ENCODE results near the gene GPC3. TPM values are rescaled to one million over a fixed set of nuclear protein-coding genes. Genes with fewer than 3 reads are reported as not detected.

GPC3 gene
- total and polyA plus RNA-seq, 2 experiments from 2014 or later = 36.8 to 60.1 TPM

DNA sequence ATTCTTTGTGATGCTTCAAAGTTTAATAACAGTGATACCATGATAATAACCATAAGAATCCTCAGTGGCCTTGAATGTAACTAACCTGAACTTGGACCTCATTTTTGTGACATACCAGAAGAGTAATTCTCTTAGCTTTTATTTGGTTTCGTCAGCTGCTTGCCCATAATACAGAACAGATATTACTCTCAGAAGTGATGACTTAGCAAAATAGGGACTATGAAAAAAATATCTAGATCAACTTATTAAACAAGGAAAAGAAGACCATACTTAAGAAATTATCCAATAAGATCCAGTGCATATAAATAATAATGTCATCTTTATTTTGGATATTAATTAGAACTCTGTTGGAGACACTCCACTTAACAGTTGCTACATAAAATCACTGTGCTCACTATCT, 333.2 kb downstream of the GPC3 start:
- H3K9me2 ChIP-seq (ENCODE audit: insufficient read depth) = no peaks in the 10 kb centered on the region
- Mint-ChIP-seq H3K4me3 (no peak overlapping the region), H3K9me3 (no peaks in the 10 kb centered on the region), H3K27me3 (ENCODE audit: insufficient read depth, low read depth, poor library complexity) (no peaks in the 10 kb centered on the region), H3K4me1 (peaks cover 41% of the 10 kb centered on the region), H3K36me3 (ENCODE audit: low read depth) (no peaks in the 10 kb centered on the region), H3K27ac (no peak overlapping the region)
- H3F3A ChIP-seq (replicated peaks; ENCODE audit: low read depth) = no peaks in the 10 kb centered on the region
- no peak overlapping the region for H2AFZ ChIP-seq
- H3K4me1 ChIP-seq (ENCODE audit: insufficient read depth) = peaks cover 10% of the 10 kb centered on the region
- no peak overlapping the region for H3K4me2 ChIP-seq
- no peaks in the 10 kb centered on the region for H3K79me2 ChIP-seq (replicated peaks; ENCODE audit: insufficient read depth)
- TF ChIP-seq, protein P1, sequence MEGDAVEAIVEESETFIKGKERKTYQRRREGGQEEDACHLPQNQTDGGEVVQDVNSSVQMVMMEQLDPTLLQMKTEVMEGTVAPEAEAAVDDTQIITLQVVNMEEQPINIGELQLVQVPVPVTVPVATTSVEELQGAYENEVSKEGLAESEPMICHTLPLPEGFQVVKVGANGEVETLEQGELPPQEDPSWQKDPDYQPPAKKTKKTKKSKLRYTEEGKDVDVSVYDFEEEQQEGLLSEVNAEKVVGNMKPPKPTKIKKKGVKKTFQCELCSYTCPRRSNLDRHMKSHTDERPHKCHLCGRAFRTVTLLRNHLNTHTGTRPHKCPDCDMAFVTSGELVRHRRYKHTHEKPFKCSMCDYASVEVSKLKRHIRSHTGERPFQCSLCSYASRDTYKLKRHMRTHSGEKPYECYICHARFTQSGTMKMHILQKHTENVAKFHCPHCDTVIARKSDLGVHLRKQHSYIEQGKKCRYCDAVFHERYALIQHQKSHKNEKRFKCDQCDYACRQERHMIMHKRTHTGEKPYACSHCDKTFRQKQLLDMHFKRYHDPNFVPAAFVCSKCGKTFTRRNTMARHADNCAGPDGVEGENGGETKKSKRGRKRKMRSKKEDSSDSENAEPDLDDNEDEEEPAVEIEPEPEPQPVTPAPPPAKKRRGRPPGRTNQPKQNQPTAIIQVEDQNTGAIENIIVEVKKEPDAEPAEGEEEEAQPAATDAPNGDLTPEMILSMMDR (conservative IDR thresholded peaks at IDR 0.05; ENCODE audit: low read depth in 2 of 2) = no peak
- TF ChIP-seq STAT1 (IDR thresholded peaks at IDR 0.05; ENCODE audit: unreplicated experiment) (no peak), ZNF114 (CRISPR knock-in tag; IDR thresholded peaks at IDR 0.05) (no peak), JUNB (IDR thresholded peaks at IDR 0.05; ENCODE audit: unreplicated experiment) (no peak), EZH2 (IDR thresholded peaks at IDR 0.05; ENCODE audit: low read depth, unreplicated experiment) (no peak), ETS1 (IDR thresholded peaks at IDR 0.05) (no peak), ZNF462 (CRISPR knock-in tag; IDR thresholded peaks at IDR 0.05) (no peak), CREB1 (CRISPR knock-in tag; IDR thresholded peaks at IDR 0.05; ENCODE audit: low read depth) (no peak), POLR2AphosphoS5 (IDR thresholded peaks at IDR 0.05; ENCODE audit: low read depth) (no peak), EZH2phosphoT487 (IDR thresholded peaks at IDR 0.05; ENCODE audit: unreplicated experiment) (no peak), NANOG (IDR thresholded peaks at IDR 0.05; ENCODE audit: borderline replicate concordance) (no peak)
- no peaks in the 10 kb centered on the region for H3K27me3 ChIP-seq (ENCODE audit: insufficient read depth)
- no peaks in the 10 kb centered on the region for H3K36me3 ChIP-seq (ENCODE audit: insufficient read depth)
- no peak overlapping the region for H3K4me3 ChIP-seq
- ATAC-seq = no peak
- H4K20me1 ChIP-seq (replicated peaks; ENCODE audit: insufficient read depth) = no peaks in the 10 kb centered on the region
- no peak for DNase-seq (ENCODE audit: low spot score)
- H3K27ac ChIP-seq (ENCODE audit: low read depth) = no peak overlapping the region

Measured in GM23338 (cell line).